HFF-Myc (cell line): ENCODE measurements around the gene CDKAL1.
A peak's percentile ranks its signal among the peaks of the same experiment; 100 is the strongest.

Source experiments
- DNase-seq: peaks from one replicate; pipeline ENCODE4 v3.0.0-alpha.2; 2011; ENCODE audit warnings: low read depth; ENCODE audit errors: extremely low read depth
- H3K4me3 ChIP-seq: replicated peaks from 2 replicates; pipeline ENCODE4 v1.5.1; 2011; ENCODE audit warnings: low read depth, mild to moderate bottlenecking, control low read depth, low read length
- TF ChIP-seq, protein P1 (sequence below): IDR thresholded peaks from 2 replicates; pipeline ENCODE4 v1.5.1; 2012; ENCODE audit warnings: mild to moderate bottlenecking, low read depth, low read length, control low read depth; ENCODE audit errors: missing control alignments

Gene CDKAL1

DNA sequence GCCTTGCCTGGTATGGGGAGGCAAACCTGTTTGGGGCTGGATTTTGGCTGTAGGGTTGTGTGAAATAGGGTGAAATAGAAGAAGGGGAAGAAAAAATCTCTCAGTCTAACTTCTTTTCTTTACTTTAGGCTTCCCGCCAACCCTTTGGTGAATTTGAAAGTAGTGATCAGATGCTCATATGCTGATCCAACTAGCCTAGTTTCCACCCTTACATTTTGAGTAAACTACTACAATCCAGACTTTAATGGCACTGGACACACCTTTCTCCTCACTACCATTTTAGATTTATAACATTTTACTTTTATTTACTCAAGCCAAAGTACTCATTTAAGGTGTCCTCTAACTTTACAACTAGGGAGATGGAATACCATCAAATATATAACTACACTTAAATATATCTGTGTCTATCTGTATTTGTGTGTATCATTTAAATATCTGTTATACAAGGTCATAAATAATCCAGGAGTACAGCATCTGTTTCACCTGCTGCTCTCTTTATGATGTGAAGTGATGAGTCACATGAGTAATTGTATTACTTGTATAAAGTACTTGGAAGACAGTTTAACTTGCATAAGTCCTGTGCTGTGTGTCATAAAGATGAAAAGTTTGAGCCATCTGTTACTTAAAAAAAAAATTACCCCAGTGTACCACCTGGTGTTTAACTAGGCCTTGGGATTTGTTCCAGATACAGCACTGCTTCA, 172.1 kb downstream of the CDKAL1 start:
- DNase-seq: peak; percentile 40
- TF ChIP-seq, protein P1, sequence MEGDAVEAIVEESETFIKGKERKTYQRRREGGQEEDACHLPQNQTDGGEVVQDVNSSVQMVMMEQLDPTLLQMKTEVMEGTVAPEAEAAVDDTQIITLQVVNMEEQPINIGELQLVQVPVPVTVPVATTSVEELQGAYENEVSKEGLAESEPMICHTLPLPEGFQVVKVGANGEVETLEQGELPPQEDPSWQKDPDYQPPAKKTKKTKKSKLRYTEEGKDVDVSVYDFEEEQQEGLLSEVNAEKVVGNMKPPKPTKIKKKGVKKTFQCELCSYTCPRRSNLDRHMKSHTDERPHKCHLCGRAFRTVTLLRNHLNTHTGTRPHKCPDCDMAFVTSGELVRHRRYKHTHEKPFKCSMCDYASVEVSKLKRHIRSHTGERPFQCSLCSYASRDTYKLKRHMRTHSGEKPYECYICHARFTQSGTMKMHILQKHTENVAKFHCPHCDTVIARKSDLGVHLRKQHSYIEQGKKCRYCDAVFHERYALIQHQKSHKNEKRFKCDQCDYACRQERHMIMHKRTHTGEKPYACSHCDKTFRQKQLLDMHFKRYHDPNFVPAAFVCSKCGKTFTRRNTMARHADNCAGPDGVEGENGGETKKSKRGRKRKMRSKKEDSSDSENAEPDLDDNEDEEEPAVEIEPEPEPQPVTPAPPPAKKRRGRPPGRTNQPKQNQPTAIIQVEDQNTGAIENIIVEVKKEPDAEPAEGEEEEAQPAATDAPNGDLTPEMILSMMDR: no peak

DNA sequence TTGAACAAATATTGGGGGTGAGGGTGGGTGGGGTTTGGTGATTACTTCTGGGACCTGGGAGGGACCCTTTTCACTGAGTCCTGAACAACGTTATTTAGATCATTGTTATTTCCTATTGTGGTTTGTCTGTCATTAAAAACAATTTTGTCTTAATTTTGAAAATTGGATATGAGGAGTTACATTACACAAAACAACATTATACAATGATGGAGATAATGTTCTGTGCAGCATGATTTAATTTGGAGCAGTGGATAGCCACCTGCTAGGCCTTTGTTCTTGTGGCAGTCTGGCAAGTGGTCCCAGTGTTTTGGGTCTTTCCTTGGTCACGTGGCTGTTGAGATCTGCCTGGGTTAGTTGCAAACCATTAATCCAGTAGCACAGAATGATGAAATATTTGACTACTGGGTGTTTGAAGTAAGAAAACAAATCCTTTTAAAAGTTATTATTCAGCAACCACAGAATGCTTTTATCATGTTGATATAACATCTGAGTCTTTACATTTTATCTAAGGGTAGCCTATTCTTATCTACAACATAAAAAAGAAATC, 172.8 kb downstream of the CDKAL1 start:
- no peak overlapping the region for H3K4me3 ChIP-seq
- TF ChIP-seq, protein P1: no peak
- no peak for DNase-seq

More for the DNA sequence above, 172.1 kb downstream of the CDKAL1 start:
- no peak overlapping the region for H3K4me3 ChIP-seq

DNA sequence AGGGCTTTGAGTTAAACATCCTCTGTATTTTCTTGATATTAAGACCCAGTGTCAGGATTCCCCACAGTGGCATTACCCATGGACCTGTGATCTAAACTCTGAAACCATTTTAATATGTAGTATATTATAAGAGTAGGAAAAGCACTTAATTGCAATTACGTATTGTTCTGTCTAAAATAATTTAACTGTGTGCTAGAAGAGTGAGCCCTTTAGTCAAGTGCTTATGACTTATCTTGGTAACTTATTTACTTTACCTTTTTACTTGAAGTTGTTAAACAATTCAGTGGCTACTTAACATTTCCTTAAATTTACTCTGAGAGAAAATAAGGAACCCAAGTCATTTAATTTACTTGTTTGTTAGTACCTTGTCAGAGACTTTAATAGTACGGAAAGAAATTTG, 173.6 kb downstream of the CDKAL1 start:
- TF ChIP-seq, protein P1: no peak
- H3K4me3 ChIP-seq: no peak overlapping the region
- no peak for DNase-seq

DNA sequence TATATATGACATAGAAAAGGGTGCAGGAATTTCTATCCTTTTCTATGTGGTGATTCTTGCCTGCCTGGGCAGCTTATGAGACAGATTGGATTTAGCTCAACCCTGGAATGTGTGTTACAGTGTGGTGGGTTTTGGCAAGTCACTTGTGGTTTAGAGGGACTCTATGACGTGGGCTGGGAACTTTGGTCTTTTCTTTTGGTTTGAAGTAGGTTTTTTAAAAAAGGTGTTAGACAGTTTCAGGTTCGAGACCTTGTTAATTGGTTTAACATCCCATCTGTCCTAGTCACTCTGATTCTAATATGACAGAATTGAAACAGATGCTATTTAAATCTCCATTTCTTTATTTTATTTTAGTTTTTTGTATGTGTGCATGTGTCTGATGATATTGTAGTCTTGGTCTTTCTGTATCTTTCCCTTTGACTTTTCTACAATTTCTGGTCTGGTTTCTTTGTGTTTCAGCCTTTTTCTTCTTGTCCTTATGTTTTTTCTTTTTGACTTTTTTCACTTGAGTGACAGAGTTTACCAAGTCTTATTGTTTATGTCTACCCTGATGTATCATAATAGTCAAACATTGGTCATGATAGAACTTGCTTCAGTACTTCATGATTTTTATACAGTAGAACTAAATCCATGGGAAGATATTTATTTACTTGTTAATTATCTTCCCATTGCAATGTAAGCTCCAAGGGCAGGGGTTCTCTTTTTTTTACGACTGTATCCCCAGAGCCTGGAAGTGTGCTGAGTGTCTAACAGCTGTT, 174.3 kb downstream of the CDKAL1 start:
- H3K4me3 ChIP-seq: no peak overlapping the region
- TF ChIP-seq, protein P1: no peak
- no peak for DNase-seq

DNA sequence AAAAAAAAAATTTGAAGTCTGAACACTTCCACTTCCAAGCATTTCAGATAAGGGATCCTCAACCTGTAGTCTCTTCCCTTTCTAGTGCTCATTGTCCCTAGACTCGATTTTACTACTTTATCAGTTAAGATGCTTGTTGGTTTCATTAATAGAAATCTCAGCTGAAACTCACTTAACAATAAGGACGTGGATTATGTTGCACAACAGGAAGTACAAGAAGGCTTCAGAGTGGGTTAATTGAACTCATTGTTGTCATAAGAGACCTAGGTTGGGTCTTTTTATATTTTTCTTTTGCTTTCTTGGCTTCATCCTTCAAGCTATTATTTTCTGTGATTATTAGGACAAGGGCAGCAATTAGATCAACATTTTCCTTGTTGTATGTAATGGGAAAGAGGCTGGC, 175.2 kb downstream of the CDKAL1 start:
- TF ChIP-seq, protein P1: no peak
- no peak overlapping the region for H3K4me3 ChIP-seq

DNA sequence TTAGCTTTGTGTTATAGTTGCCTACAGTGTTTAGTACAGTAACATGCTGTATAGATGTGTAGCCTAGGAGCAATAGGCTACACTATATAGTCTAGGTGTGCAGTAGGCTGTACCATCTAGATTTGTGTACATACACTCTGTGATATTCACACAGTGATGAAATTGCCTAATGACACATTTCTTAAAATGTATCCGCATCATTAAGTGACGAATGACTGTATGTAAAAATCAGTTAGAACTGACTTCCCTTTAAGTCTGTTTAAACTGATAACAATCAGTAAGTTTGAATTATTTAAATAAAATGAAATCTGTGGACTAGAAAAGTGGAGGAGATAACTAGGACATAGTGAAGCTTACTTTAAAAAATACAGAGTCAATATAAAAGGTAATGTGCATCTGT, 176.1 kb downstream of the CDKAL1 start:
- no peak overlapping the region for H3K4me3 ChIP-seq
- TF ChIP-seq, protein P1: no peak
- DNase-seq: no peak

More for the DNA sequence above, 175.2 kb downstream of the CDKAL1 start:
- DNase-seq: no peak
